Measurements from ENCODE around the gene IL31RA. TPM values are rescaled to one million over a fixed set of nuclear protein-coding genes. Genes with fewer than 3 reads are reported as not detected.

IL31RA gene
- 0.15 and 0.97 TPM in 2 replicates for total RNA-seq

GRCh38 chr5:55850839-55851674 lies at the start of gene IL31RA:
Gene IL31RA, plus strand, starts transcription at chr5:55851357. Its CDS starts 214 bp downstream, at chr5:55851571.

Other genes starting within 250 kb of the IL31RA start
- gene SLC38A9, start 139.0 kb upstream of the IL31RA start, total RNA-seq = 36.7 and 41.6 TPM in 2 replicates
- gene DDX4, start 113.3 kb upstream of the IL31RA start, total RNA-seq = not detected in 2 replicates
- gene IL6ST, start 143.6 kb downstream of the IL31RA start, total RNA-seq = 342 and 382 TPM in 2 replicates